ENCODE data around the gene ESPN. TPM values are rescaled to one million over a fixed set of nuclear protein-coding genes. Genes with fewer than 3 reads are reported as not detected.

The ESPN gene
- total RNA-seq, 2 experiments from 2014 or later = not detected

DNA sequence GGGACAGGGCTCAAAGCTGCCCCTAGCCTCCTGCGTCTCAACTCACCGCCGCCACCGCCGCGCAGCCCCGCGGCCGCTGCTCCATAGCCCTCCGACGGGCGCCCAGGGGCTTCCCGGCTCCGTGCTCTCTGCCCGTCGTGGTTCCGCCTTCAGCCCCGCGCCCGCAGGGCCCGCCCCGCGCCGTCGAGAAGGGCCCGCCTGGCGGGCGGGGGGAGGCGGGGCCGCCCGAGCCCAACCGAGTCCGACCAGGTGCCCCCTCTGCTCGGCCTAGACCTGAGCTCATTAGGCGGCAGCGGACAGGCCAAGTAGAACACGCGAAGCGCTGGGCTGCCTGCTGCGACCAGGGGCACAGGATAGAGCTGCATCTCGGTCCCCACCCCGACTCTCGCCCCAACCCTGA lies 41.4 kb downstream of the ESPN start, which contains the start of gene TNFRSF25:
TSS of gene TNFRSF25 (minus strand) at position 151 of the 400 bp plus-strand sequence. CDS start at position 85, 66 bp downstream.
- H4K20me1 ChIP-seq (ENCODE audit: insufficient read depth, low read length) = no peaks in the 10 kb centered on the region
- TF ChIP-seq EZH2phosphoT487 (IDR thresholded peaks at IDR 0.05; ENCODE audit: borderline replicate concordance, low read depth, low read length) = no peak
- TF ChIP-seq, protein P1, sequence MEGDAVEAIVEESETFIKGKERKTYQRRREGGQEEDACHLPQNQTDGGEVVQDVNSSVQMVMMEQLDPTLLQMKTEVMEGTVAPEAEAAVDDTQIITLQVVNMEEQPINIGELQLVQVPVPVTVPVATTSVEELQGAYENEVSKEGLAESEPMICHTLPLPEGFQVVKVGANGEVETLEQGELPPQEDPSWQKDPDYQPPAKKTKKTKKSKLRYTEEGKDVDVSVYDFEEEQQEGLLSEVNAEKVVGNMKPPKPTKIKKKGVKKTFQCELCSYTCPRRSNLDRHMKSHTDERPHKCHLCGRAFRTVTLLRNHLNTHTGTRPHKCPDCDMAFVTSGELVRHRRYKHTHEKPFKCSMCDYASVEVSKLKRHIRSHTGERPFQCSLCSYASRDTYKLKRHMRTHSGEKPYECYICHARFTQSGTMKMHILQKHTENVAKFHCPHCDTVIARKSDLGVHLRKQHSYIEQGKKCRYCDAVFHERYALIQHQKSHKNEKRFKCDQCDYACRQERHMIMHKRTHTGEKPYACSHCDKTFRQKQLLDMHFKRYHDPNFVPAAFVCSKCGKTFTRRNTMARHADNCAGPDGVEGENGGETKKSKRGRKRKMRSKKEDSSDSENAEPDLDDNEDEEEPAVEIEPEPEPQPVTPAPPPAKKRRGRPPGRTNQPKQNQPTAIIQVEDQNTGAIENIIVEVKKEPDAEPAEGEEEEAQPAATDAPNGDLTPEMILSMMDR (conservative IDR thresholded peaks at IDR 0.05; ENCODE audit: low read length) = no peak
- DNase-seq (ENCODE audit: low spot score) = no peak
- intact Hi-C loops (cut with micrococcal nuclease; ENCODE audit: unreplicated experiment) = no loop called here
- H3K9me2 ChIP-seq (ENCODE audit: insufficient read depth, low read length) = no peaks in the 10 kb centered on the region
- POLR2A ChIA-PET = no interaction called here
- BruUV-seq (replicated peaks) = no TSS peak
- H3K4me2 ChIP-seq (ENCODE audit: low read length) = no peak within 1 kb of the TSS
- no peak within 1 kb of the TSS for H2AFZ ChIP-seq (ENCODE audit: low read length)
- H3K36me3 ChIP-seq (ENCODE audit: insufficient read depth, low read length) = no peaks in the 10 kb centered on the region
- H3K79me2 ChIP-seq (ENCODE audit: insufficient read depth, low read depth, low read length) = no peaks in the 10 kb centered on the region
- CTCF ChIA-PET (ENCODE audit: unreplicated experiment) = no interaction called here
- H3K27ac ChIP-seq (ENCODE audit: low read depth, low read length, poor library complexity, severe bottlenecking) = no peak within 1 kb of the TSS
- H3K4me1 ChIP-seq (ENCODE audit: insufficient read depth, low read length, poor library complexity, severe bottlenecking) = no peaks in the 10 kb centered on the region
- no peaks in the 10 kb centered on the region for H3K9me3 ChIP-seq (ENCODE audit: low read length)
- no peak within 1 kb of the TSS for H3K4me3 ChIP-seq (ENCODE audit: low read depth, low read length, poor library complexity, severe bottlenecking)

DNA sequence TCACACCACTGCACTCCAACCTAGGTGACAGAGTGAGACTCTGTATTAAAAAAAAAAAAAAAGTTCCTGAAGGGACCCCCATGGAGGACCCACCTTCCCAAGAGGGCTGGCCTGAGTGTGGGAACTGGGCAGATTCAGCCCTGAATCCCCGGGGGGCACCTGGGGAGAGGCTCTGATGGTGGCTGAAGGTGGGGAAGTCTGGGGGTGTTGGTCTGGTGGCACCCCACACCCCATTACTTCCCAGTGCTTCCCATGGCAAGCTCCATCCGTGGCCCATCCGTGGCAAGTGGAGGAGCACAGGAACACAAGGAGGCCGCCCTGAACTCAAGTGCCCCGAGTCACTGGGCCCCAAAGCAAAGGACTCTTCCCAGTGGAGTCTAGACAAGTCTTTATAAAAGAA lies 42.2 kb downstream of the ESPN start:
- H3K9me2 ChIP-seq (ENCODE audit: insufficient read depth, low read length) = no peaks in the 10 kb centered on the region
- no peak overlapping the region for H3K4me2 ChIP-seq (ENCODE audit: low read length)
- intact Hi-C loops (cut with micrococcal nuclease; ENCODE audit: unreplicated experiment) = no loop called here
- no TSS peak for BruUV-seq (replicated peaks)
- no peaks in the 10 kb centered on the region for H3K9me3 ChIP-seq (ENCODE audit: low read length)
- no peaks in the 10 kb centered on the region for H3K4me1 ChIP-seq (ENCODE audit: insufficient read depth, low read length, poor library complexity, severe bottlenecking)
- H3K27ac ChIP-seq (ENCODE audit: low read depth, low read length, poor library complexity, severe bottlenecking) = no peak overlapping the region
- H3K79me2 ChIP-seq (ENCODE audit: insufficient read depth, low read depth, low read length) = no peaks in the 10 kb centered on the region
- no peaks in the 10 kb centered on the region for H4K20me1 ChIP-seq (ENCODE audit: insufficient read depth, low read length)
- no peak for DNase-seq (ENCODE audit: low spot score)
- H2AFZ ChIP-seq (ENCODE audit: low read length) = no peak overlapping the region
- H3K4me3 ChIP-seq (ENCODE audit: low read depth, low read length, poor library complexity, severe bottlenecking) = no peak overlapping the region
- no peaks in the 10 kb centered on the region for H3K36me3 ChIP-seq (ENCODE audit: insufficient read depth, low read length)
- POLR2A ChIA-PET = no interaction called here
- CTCF ChIA-PET (ENCODE audit: unreplicated experiment) = no interaction called here
- TF ChIP-seq, protein P1 (conservative IDR thresholded peaks at IDR 0.05; ENCODE audit: low read length) = no peak
- TF ChIP-seq EZH2phosphoT487 (IDR thresholded peaks at IDR 0.05; ENCODE audit: borderline replicate concordance, low read depth, low read length) = no peak

DNA sequence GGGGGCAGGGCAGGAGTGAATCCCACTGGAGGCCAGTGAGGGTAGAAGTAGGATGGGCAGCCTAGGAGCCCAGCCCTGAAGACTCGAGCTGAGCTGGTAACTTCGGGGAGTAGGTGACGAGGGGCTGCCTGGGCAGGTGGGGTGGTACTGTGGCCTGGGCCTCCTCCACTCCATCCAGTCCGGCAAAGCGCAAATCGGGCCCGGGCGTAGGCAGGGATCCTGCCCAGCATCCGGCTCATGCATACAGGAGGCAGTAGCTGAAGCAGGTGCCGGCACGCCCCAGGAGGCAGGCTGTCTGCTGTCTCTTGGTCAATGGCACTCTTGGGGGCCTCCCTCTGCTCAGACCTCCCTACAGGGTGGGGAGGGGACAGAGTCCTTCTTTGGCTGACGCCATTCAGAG lies 42.6 kb downstream of the ESPN start:
- H3K4me2 ChIP-seq (ENCODE audit: low read length) = no peak overlapping the region
- no peak for DNase-seq (ENCODE audit: low spot score)
- H2AFZ ChIP-seq (ENCODE audit: low read length) = no peak overlapping the region
- POLR2A ChIA-PET = no interaction called here
- no peak overlapping the region for H3K4me3 ChIP-seq (ENCODE audit: low read depth, low read length, poor library complexity, severe bottlenecking)
- no peaks in the 10 kb centered on the region for H3K4me1 ChIP-seq (ENCODE audit: insufficient read depth, low read length, poor library complexity, severe bottlenecking)
- no peaks in the 10 kb centered on the region for H3K9me3 ChIP-seq (ENCODE audit: low read length)
- H3K9me2 ChIP-seq (ENCODE audit: insufficient read depth, low read length) = no peaks in the 10 kb centered on the region
- H3K36me3 ChIP-seq (ENCODE audit: insufficient read depth, low read length) = no peaks in the 10 kb centered on the region
- no TSS peak for BruUV-seq (replicated peaks)
- H3K79me2 ChIP-seq (ENCODE audit: insufficient read depth, low read depth, low read length) = no peaks in the 10 kb centered on the region
- CTCF ChIA-PET (ENCODE audit: unreplicated experiment) = no interaction called here
- H3K27ac ChIP-seq (ENCODE audit: low read depth, low read length, poor library complexity, severe bottlenecking) = no peak overlapping the region
- intact Hi-C loops (cut with micrococcal nuclease; ENCODE audit: unreplicated experiment) = no loop called here
- TF ChIP-seq EZH2phosphoT487 (IDR thresholded peaks at IDR 0.05; ENCODE audit: borderline replicate concordance, low read depth, low read length) = no peak
- TF ChIP-seq, protein P1 (conservative IDR thresholded peaks at IDR 0.05; ENCODE audit: low read length) = no peak
- no peaks in the 10 kb centered on the region for H4K20me1 ChIP-seq (ENCODE audit: insufficient read depth, low read length)

Data from OCI-LY7 (cell line).